Duodenal mucosa (tissue), 2 donors: Measurements from ENCODE around the gene SLC9A9.

Experiments used
- H3K27ac ChIP-seq: one replicate; pipeline ENCODE4 v1.7.0; 2013; ENCODE audit warnings: low read depth, low read length
- H3K27me3 ChIP-seq, 2 donors: one replicate each; pipeline ENCODE4 v1.7.0; 2013; ENCODE audit warnings: low read length in 2 of 2, control low read depth in 1 of 2; ENCODE audit not compliant: insufficient read depth in 2 of 2, control insufficient read depth in 1 of 2
- H3K36me3 ChIP-seq, 2 donors: one replicate each; pipeline ENCODE4 v1.7.0; 2013; ENCODE audit warnings: low read length in 2 of 2, control low read depth in 1 of 2; ENCODE audit not compliant: insufficient read depth in 2 of 2, control insufficient read depth in 1 of 2
- H3K4me1 ChIP-seq, 2 donors: one replicate each; pipeline ENCODE4 v1.7.0; 2013; ENCODE audit warnings: low read length in 2 of 2, control low read depth in 1 of 2; ENCODE audit not compliant: insufficient read depth in 2 of 2, control insufficient read depth in 1 of 2
- H3K4me3 ChIP-seq, 2 donors: one replicate each; pipeline ENCODE4 v1.7.0; 2013; ENCODE audit warnings: low read length in 2 of 2, low read depth in 1 of 2
- H3K9ac ChIP-seq, 2 donors: one replicate each; pipeline ENCODE4 v1.7.0; 2013; ENCODE audit warnings: low read length in 2 of 2, low read depth in 1 of 2
- H3K9me3 ChIP-seq, 2 donors: one replicate each; pipeline ENCODE4 v1.7.0; 2013; ENCODE audit warnings: low read length in 2 of 2, control low read depth in 1 of 2; ENCODE audit not compliant: control insufficient read depth in 1 of 2

SLC9A9 gene

DNA sequence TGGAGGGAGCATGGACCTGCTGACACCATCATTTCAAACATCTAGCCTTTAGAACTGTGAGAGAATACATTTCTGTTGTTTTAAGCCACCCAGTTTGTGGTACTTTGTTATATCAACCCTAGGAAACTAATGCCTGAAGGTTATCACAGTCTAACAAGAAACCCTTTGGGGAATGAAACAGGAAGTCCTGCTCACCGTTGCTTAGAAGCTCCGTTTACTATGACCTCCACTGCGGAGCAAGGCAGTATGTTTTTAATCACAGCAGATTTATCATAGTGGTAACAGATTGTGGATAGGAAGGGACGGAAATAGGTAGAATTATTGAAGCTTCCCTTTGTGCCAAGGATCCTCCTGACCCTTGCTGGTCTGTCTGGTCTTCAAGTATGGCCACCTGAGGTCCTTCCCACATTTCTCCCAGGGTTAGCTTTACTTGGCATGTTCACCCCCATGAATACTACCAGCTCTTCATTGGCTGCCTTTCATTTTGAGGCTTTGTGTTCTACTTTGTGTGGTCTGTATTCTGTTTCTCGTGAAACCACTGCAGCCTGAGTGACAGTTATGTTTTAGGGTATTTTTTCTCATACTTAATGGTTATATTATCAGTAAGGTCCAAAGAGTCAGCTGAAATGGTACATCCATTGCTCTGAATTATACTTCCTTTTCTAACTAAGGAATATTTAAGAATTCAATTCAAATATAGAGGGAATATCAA, 527.1 kb downstream of the SLC9A9 start:
- no peak overlapping the region for H3K4me3 ChIP-seq
- no peaks in the 10 kb centered on the region for H3K36me3 ChIP-seq
- no peaks in the 10 kb centered on the region for H3K27me3 ChIP-seq
- H3K4me1 ChIP-seq: no peaks in the 10 kb centered on the region
- H3K9ac ChIP-seq: no peak overlapping the region
- H3K9me3 ChIP-seq: no peaks in the 10 kb centered on the region
- H3K27ac ChIP-seq: no peak overlapping the region

DNA sequence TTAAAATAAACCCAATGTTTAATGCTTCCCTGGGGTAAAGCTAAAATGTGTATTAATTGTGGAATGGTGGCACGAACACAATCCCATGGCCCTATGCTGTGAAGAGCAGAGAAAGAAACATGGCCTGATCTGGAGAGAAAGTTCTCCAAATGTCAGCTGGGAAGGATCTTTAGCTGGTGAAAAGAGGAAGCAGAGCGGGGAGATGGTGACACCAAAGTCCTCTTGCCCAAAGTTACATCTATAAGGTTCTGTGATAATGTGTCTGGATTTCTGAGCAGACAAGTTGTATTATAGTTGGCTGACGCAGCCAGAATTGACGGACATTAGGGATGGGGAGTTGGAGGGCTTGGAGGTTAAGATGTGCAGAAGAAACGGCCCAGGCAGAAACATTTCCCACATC, 532.5 kb downstream of the SLC9A9 start:
- Histone ChIP-seq H3K9me3 (no peaks in the 10 kb centered on the region), H3K27ac (no peak overlapping the region), H3K4me3 (no peak overlapping the region), H3K9ac (no peak overlapping the region), H3K27me3 (no peaks in the 10 kb centered on the region), H3K4me1 (no peaks in the 10 kb centered on the region), H3K36me3 (no peaks in the 10 kb centered on the region)

- no peaks in the 10 kb centered on the region for H3K9me3 ChIP-seq
- H3K27ac ChIP-seq: no peak overlapping the region
- H3K36me3 ChIP-seq: no peaks in the 10 kb centered on the region
- H3K9ac ChIP-seq: no peak overlapping the region
- H3K4me3 ChIP-seq: no peak overlapping the region
- no peaks in the 10 kb centered on the region for H3K27me3 ChIP-seq
- H3K4me1 ChIP-seq: no peaks in the 10 kb centered on the region
Observed at GRCh38 chr3:143314251-143315093, 533.8 kb downstream of the SLC9A9 start.

GRCh38 chr3:143313893-143314188, 534.4 kb downstream of the SLC9A9 start:
- Histone ChIP-seq H3K36me3 (no peaks in the 10 kb centered on the region), H3K4me1 (no peaks in the 10 kb centered on the region), H3K4me3 (no peak overlapping the region), H3K9ac (no peak overlapping the region), H3K27ac (no peak overlapping the region), H3K9me3 (no peaks in the 10 kb centered on the region), H3K27me3 (no peaks in the 10 kb centered on the region)

- Histone ChIP-seq H3K27me3 (no peaks in the 10 kb centered on the region), H3K36me3 (no peaks in the 10 kb centered on the region), H3K4me1 (no peaks in the 10 kb centered on the region), H3K9ac (no peak overlapping the region), H3K27ac (no peak overlapping the region), H3K4me3 (no peak overlapping the region), H3K9me3 (no peaks in the 10 kb centered on the region)
Observed at GRCh38 chr3:143313025-143313892, 535.0 kb downstream of the SLC9A9 start.

DNA sequence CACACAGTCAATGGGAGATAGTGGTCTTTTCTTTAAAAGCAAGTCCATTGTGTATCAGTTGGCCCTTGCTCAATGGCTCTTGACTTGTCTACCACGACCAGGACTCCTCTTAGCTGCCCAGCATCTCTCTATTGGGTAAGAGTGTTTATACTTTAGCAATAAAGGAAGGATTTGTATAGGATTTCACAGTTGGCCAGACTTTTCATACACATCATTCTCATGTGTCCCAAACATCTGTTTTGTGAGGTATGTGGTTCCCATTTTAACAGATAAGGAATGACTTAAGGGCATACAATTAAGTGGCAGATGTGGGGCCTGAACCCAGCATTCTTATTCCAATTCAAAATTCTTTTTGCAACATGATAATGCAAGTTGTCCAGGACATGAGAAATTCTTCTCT, 537.2 kb downstream of the SLC9A9 start:
- H3K27me3 ChIP-seq: no peaks in the 10 kb centered on the region
- H3K4me1 ChIP-seq: peaks cover 0 to 8% of the 10 kb centered on the region in 2 donors
- no peaks in the 10 kb centered on the region for H3K9me3 ChIP-seq
- no peak overlapping the region for H3K9ac ChIP-seq
- no peak overlapping the region for H3K4me3 ChIP-seq
- H3K36me3 ChIP-seq: no peaks in the 10 kb centered on the region
- no peak overlapping the region for H3K27ac ChIP-seq

DNA sequence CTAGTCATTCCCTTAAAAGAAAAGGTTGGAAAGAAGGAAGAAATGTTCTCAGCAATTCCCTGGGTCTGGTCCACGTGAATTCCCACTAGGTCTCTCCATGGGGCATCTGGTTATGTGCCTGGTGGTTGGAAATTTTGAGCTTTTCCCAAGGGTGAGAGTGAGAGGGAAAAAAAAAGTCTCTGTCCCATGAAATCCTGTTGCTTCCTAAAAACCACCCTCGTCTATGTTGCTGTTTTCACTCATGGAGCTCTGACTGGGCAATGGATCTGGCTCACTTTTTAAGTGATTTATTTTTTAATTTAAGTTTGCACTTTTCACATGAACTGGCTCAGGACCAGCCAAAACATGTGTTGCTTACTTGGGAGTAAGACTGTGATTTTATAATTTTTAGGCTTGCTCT, 538.6 kb downstream of the SLC9A9 start:
- Histone ChIP-seq H3K4me1 (peaks cover 0 to 10% of the 10 kb centered on the region in 2 donors), H3K9ac (no peak overlapping the region), H3K27me3 (no peaks in the 10 kb centered on the region), H3K4me3 (no peak overlapping the region), H3K27ac (no peak overlapping the region), H3K9me3 (no peaks in the 10 kb centered on the region), H3K36me3 (no peaks in the 10 kb centered on the region)

DNA sequence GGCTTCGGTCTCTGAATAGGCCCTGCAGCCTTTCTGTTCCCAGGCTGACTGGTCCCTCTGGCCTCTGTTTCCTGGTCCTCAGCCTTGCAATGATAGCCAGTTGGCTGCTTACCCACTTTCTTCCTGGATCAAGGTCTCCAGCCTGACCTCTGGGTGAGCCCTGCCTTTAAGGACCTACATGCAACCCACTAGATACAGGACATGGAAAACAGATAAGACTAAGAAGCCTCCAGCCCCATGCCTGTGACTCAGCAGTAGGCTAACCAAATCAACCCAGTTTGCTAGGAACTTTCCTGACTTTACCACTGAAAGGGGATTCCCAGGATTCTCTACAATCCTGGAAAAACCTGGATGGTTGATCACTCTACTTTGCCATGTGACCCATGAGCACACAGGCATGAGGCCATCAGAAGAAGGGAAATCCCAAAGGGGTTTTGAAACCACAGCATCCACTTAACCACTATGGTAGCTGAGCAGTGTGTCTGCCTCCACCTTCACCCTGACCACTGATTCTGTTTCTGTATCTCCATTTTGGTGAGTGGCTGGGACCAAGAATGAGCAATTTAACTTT, 540.6 kb downstream of the SLC9A9 start:
- H3K27me3 ChIP-seq: no peaks in the 10 kb centered on the region
- H3K27ac ChIP-seq: no peak overlapping the region
- H3K36me3 ChIP-seq: no peaks in the 10 kb centered on the region
- H3K4me1 ChIP-seq: peaks cover 0 to 10% of the 10 kb centered on the region in 2 donors
- no peaks in the 10 kb centered on the region for H3K9me3 ChIP-seq
- no peak overlapping the region for H3K4me3 ChIP-seq
- H3K9ac ChIP-seq: no peak overlapping the region

DNA sequence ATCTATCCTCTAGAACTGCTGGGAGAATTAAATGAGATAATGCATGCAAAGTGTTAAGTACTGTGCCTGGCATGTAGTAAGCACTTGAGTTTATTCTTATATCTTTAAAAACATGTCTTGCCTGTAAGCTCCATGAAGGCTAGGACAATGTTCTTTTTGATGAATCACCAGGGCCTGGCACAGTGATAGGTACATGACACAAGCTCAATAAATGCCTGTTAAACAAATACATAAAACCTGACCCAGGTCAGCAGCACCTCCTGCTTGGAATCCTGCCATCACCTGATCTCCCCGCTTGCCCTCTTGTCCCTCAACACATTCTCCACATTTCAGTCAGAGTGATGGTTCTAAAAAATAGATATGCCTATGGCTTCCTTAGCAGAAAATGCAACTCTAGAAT, 541.9 kb downstream of the SLC9A9 start:
- peaks cover 0 to 10% of the 10 kb centered on the region in 2 donors for H3K4me1 ChIP-seq
- no peak overlapping the region for H3K27ac ChIP-seq
- H3K9me3 ChIP-seq: no peaks in the 10 kb centered on the region
- no peaks in the 10 kb centered on the region for H3K27me3 ChIP-seq
- H3K36me3 ChIP-seq: no peaks in the 10 kb centered on the region
- H3K4me3 ChIP-seq: no peak overlapping the region
- no peak overlapping the region for H3K9ac ChIP-seq
